Tibial nerve (tissue), 4 donors: ENCODE data around the gene TTC33. TPM values are rescaled to one million over a fixed set of nuclear protein-coding genes. Genes with fewer than 3 reads are reported as not detected.

Source experiments
- DNase-seq, 2 donors: peaks; one replicate each; pipeline ENCODE4 v3.0.0-alpha.2; 2019; ENCODE audit warnings: low spot score in 2 of 2
- H3K27ac ChIP-seq, 4 donors: fragments of 200-600 bp; sonication (generic) in 3 of 4; one replicate each; pipeline ENCODE4 v1.5.1; 2017 to 2019; ENCODE audit warnings: mild to moderate bottlenecking in 1 of 4
- H3K27me3 ChIP-seq, 2 donors: fragments of 200-600 bp; sonication (generic) in 1 of 2; one replicate each; pipeline versions ENCODE4 v1.5.1 to v1.6.0; 2017 to 2019
- H3K36me3 ChIP-seq, 3 donors: fragments of 200-600 bp; sonication (generic); one replicate each; pipeline ENCODE4 v1.5.1; 2018 to 2019
- H3K4me1 ChIP-seq, 4 donors: fragments of 200-600 bp; sonication (generic) in 3 of 4; one replicate each; pipeline ENCODE4 v1.5.1; 2017 to 2019
- H3K4me3 ChIP-seq, 4 donors: fragments of 200-600 bp; sonication (generic) in 3 of 4; one replicate each; pipeline ENCODE4 v1.5.1; 2017 to 2019; ENCODE audit warnings: mild to moderate bottlenecking in 1 of 4, moderate library complexity in 1 of 4
- H3K9me3 ChIP-seq, 4 donors: fragments of 200-600 bp; sonication (generic) in 3 of 4; one replicate each; pipeline ENCODE4 v1.5.1; 2017 to 2019
- CTCF ChIP-seq, 5 experiments: fragments of 200-600 bp in 3 of 5; fragments of 450-650 bp in 2 of 5; sonication (generic) in 3 of 5; IDR thresholded peaks; one replicate each; pipeline ENCODE4 v1.5.1; 2016 to 2019; ENCODE audit warnings: antibody characterized with exemption in 5 of 5, mild to moderate bottlenecking in 3 of 5, moderate library complexity in 2 of 5
- EP300 ChIP-seq, 2 donors: sonication (generic); formaldehyde crosslinking; IDR thresholded peaks; one replicate each; pipeline ENCODE4 v1.6.1; 2017; ENCODE audit warnings: antibody characterized with exemption in 2 of 2, mild to moderate bottlenecking in 1 of 2
- POLR2A ChIP-seq, 2 donors: fragments of 450-650 bp; IDR thresholded peaks; one replicate each; pipeline ENCODE4 v1.6.1; 2017; ENCODE audit warnings: antibody characterized with exemption in 2 of 2, mild to moderate bottlenecking in 2 of 2, moderate library complexity in 2 of 2
- WGBS, 2 donors: methylation state at CpG; one replicate each; pipeline ENCODE4 v1.1.5; 2018; 5-methylcytosine and 5-hydroxymethylcytosine counted together
- total RNA-seq, 4 donors: library from RNA; depleted of rRNA; stranded (reverse); fragments of >200 nt; gene quantifications; one replicate each; pipeline ENCODE4 v1.1.0, GENCODE V29; 2016

Gene TTC33
- 10 to 100 TPM; 11.4 to 27.1 (median 19.9) TPM for total RNA-seq

GRCh38 chr5:40755407-40756365 lies at the start of gene TTC33:
Gene TTC33, minus strand, starts transcription at chr5:40755961. Its CDS starts 8,943 bp downstream, at chr5:40747018.
- Histone ChIP-seq H3K9me3 (no peaks in the 10 kb centered on the region), H3K36me3 (peaks cover 0 to 14% (median 0%) of the 10 kb centered on the region in 3 donors), H3K4me3 (peak within 1 kb of the TSS; percentile 59 to 90 (median 87)), H3K27ac (peak within 1 kb of the TSS; percentile 83 to 96 (median 92)), H3K27me3 (no peaks in the 10 kb centered on the region), H3K4me1 (peaks cover 0 to 14% (median 5%) of the 10 kb centered on the region in 4 donors)
- peak; percentile 93 to 96 for DNase-seq
- TF ChIP-seq POLR2A (IDR thresholded peaks at IDR 0.05) (peak; percentile 24 to 76), CTCF (IDR thresholded peaks at IDR 0.05) (peak; percentile 69 to 86 (median 81)), EP300 (IDR thresholded peaks at IDR 0.05) (peak; percentile 81 to 94)
- WGBS, 2 donors = 5% methylated on average over 74 to 76 of the region's 80 CpGs

GRCh38 chr5:40801771-40802562 lies 46.2 kb upstream of the TTC33 start:
- Histone ChIP-seq H3K4me1 (peaks cover 0 to 16% (median 3%) of the 10 kb centered on the region in 4 donors), H3K9me3 (no peaks in the 10 kb centered on the region), H3K4me3 (no peak overlapping the region), H3K27ac (no peak overlapping the region), H3K36me3 (no peaks in the 10 kb centered on the region), H3K27me3 (no peaks in the 10 kb centered on the region)
- no peak for TF ChIP-seq CTCF (IDR thresholded peaks at IDR 0.05)
- TF ChIP-seq EP300 (IDR thresholded peaks at IDR 0.05) = no peak
- no peak for TF ChIP-seq POLR2A (IDR thresholded peaks at IDR 0.05)
- WGBS, 2 donors = 83 to 85% methylated on average over 8 of the region's 8 CpGs
- no peak for DNase-seq

DNA sequence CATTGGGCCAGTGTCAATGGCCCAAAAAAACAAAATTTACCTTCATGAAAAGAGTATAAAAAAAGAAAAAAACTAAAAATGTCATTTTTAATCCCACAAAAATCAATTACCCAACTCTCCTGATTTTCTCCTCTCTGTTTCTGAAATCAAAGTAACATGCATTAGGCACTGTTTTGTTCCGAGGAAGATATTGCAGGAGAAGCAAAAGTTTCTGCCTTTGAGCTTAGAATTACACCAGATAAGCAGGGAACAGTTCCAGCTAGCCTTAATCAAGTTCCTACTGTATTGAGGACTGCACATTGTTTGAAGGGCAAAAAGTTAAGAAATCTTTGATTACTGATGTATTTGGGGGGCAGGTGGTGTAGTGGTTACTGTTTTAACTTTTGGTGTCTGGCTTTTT lies 43.5 kb upstream of the TTC33 start:
- H3K4me1 ChIP-seq = peaks cover 0 to 41% (median 15%) of the 10 kb centered on the region in 4 donors
- no peak for DNase-seq
- no peaks in the 10 kb centered on the region for H3K36me3 ChIP-seq
- WGBS, 2 donors = 3 to 6% methylated on average over 1 of the region's 1 CpG
- H3K27ac ChIP-seq = peak overlapping the region in 3 of 4 donors; percentile 92 to 99 (median 97)
- no peaks in the 10 kb centered on the region for H3K9me3 ChIP-seq
- peak overlapping the region in 2 of 4 donors; percentile 89 to 96 for H3K4me3 ChIP-seq
- TF ChIP-seq CTCF (IDR thresholded peaks at IDR 0.05) = no peak
- no peak for TF ChIP-seq POLR2A (IDR thresholded peaks at IDR 0.05)
- no peak for TF ChIP-seq EP300 (IDR thresholded peaks at IDR 0.05)
- H3K27me3 ChIP-seq = no peaks in the 10 kb centered on the region

DNA sequence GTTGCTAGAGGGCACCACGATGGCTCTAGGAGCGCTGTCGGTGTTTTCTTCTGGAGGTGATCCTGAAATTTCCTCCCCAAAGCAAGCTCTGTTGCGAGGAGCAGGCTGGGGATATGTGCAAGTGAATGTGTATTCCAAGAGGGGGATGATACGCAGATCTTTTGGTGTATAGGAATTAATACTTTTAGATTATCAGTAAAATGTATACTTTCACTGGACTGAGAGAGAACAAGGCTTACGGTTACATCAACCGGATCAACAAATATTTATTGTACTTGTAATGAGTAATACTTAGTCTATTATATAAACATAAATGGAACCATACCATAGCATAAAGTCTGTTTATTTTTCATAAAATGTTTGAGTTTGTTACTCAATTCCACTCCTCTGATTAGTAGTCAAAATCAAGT lies 43.0 kb upstream of the TTC33 start:
- no peaks in the 10 kb centered on the region for H3K36me3 ChIP-seq
- TF ChIP-seq EP300 (IDR thresholded peaks at IDR 0.05) = no peak
- no peak for TF ChIP-seq POLR2A (IDR thresholded peaks at IDR 0.05)
- no peak for TF ChIP-seq CTCF (IDR thresholded peaks at IDR 0.05)
- H3K4me3 ChIP-seq = peak overlapping the region; percentile 89 to 100 (median 98)
- no peaks in the 10 kb centered on the region for H3K27me3 ChIP-seq
- H3K27ac ChIP-seq = peak overlapping the region; percentile 90 to 99 (median 94)
- H3K9me3 ChIP-seq = no peaks in the 10 kb centered on the region
- H3K4me1 ChIP-seq = peaks cover 0 to 41% (median 15%) of the 10 kb centered on the region in 4 donors
- WGBS, 2 donors = 3% methylated on average over 7 of the region's 7 CpGs
- no peak for DNase-seq
